COLO668 (cell line): ENCODE data around the gene MKI67.
"Not testable (repeated sequence)": the region's sequence is repeated elsewhere in the genome, so short reads cannot be mapped to it uniquely, and the experiment has no call there.

Experiments
- DNase-seq: peaks from one replicate; lab custom pipeline; 2025; ENCODE audit not compliant: unreplicated experiment; lab: John Stamatoyannopoulos, UW

MKI67 gene, protein sequence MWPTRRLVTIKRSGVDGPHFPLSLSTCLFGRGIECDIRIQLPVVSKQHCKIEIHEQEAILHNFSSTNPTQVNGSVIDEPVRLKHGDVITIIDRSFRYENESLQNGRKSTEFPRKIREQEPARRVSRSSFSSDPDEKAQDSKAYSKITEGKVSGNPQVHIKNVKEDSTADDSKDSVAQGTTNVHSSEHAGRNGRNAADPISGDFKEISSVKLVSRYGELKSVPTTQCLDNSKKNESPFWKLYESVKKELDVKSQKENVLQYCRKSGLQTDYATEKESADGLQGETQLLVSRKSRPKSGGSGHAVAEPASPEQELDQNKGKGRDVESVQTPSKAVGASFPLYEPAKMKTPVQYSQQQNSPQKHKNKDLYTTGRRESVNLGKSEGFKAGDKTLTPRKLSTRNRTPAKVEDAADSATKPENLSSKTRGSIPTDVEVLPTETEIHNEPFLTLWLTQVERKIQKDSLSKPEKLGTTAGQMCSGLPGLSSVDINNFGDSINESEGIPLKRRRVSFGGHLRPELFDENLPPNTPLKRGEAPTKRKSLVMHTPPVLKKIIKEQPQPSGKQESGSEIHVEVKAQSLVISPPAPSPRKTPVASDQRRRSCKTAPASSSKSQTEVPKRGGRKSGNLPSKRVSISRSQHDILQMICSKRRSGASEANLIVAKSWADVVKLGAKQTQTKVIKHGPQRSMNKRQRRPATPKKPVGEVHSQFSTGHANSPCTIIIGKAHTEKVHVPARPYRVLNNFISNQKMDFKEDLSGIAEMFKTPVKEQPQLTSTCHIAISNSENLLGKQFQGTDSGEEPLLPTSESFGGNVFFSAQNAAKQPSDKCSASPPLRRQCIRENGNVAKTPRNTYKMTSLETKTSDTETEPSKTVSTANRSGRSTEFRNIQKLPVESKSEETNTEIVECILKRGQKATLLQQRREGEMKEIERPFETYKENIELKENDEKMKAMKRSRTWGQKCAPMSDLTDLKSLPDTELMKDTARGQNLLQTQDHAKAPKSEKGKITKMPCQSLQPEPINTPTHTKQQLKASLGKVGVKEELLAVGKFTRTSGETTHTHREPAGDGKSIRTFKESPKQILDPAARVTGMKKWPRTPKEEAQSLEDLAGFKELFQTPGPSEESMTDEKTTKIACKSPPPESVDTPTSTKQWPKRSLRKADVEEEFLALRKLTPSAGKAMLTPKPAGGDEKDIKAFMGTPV (N-terminal part only)

DNA sequence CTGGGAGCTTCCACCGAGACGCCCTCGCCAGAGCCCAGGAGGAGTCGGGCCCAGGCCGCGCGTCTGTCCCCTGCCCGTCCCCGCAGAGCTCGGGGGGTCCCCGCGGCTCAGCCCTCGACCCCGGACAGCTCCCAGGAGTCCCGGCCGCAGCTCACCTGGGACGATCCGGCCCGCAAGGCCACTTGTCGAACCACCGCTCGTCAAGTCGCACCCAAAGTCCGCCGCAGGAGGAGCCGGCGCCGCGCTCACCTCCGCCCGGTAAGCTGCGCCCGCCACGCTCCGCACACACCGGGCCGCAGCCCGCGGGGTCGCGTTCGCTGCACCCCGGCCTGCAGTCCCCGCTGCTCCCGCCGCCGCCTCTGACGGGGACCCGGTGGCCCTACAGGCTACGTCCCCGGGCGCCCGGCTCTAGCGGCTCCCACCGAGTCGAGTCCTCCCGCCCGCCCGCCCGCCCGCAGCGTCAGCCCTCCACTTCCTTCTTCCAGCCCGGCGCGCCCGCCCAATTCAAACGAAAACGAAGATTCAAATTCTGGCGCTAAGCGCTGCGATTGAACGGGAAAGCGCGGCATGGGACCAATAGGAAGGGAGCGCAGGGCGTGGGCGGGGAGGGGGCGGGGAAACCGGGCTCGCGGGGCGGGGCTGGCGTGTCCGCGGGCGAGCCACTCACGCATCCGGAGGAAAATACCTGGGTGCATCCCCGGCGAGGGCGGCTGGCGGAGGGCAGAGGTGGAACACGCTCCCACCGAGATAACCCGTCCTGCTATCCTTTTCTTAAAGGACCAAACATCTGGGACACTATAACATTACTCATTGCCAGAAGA is at the start of gene MKI67:
Gene MKI67, minus strand, starts transcription at position 480 of the 821 bp plus-strand sequence. CDS start 756 bp downstream, outside the sequence.
- peak; percentile 88 for DNase-seq

DNA sequence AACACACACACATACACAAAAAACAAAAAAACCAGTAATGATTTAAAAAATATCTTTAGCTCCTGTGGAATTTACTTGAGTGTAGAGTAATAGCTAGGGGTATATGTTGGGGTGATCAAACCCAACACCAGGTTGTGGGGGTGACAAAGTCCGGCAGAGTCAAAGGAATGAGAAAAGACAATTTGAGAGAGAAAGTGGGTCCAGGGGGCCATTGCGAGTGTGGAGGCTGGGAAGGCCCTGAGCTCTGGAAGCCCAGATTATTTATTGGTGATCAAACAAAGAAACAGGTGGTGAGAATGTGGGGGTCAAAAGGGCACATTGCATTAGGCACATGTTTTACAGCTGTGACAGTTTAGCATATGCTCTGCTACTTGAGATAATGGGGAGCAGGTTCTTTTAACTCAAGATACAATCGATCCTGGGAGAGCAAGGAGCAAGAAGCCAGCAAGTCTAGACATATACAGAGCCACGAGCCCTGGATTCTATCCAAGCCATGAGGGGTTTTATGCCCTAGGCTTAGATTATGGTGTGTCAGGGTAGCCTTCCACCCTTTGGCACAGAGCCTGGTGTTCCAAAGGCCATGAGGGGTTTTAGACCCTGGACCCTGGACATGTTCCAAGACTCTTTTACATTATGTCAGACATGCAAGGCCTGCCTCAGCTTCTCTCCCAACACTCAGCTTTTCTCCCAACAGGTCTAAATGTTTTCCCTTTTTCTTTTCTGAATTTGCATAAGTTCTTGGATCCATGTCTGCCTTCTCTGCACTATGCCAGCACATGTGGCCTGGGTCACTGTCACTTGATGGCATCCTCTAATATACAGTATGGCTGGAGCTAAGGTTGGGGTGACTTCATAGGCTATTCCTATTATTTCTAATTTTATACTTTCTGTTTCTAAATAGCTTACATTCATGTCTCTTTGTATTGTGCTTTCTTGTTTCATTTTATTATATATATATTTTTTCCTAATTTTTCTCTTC is 48.6 kb upstream of the MKI67 start:
- no peak for DNase-seq

DNA sequence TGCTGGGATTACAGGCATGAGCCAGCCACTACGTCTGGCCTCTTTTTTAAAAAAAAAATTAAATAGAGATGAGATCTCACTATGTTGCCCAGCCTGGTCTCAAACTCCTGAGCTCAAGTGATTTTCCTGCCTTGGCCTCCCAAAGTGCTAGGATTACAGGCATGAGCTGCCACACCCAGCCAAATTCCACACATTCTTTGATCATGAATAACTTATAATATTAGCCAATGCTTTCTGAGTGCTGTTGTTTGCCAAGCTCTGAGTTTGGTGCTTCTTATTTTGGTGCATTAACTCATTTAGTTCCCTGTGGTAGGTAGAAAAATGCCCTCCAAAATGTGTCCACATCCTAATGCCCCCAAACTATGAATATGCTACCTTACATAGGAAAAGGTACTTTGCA is 47.2 kb upstream of the MKI67 start:
- no peak for DNase-seq

DNA sequence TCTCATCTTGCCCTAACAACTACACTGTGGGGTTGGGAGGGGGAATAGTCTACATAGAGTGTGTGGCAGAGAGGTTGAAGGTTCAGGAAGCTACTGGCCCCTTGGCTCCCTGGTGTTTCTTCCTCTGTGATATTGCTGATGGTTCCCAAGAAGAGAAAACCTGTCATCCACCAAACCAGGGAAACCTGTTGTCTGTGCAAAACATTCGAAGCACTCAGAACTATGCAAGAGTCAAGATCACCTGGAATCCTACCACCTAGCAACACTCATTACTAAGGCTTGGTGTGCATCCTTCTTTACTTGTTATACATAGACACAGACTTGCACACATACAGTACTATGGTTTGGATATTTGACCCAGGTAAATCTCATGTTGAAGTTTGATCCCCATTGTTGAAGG is 46.5 kb upstream of the MKI67 start:
- no peak for DNase-seq

DNA sequence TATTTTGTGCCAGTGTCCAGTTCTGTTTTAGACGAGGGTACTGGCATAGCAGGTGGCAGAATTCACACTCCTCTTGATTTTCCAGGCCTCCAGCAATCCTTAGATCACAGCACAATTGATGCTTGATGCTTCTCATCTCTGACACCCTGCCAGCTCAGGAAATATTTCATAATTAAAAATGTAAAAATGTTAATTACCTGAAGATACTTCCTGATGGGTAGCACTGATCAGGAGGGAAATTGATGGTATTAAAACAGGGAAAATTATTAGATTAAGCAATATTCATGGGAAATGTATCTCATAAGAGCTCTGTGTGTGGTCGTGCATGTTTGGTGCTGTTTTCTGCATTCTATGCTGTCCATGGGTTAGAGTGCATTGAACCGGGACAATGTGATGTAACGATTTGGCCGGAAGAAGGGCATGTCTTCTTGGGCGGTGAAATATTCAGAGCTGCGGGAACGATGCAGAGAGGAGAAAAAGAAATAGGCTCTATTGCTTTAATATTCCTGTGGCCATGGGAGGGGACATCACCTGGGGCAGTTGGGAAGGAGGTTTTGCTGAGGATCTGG is 43.7 kb upstream of the MKI67 start:
- no peak for DNase-seq

DNA sequence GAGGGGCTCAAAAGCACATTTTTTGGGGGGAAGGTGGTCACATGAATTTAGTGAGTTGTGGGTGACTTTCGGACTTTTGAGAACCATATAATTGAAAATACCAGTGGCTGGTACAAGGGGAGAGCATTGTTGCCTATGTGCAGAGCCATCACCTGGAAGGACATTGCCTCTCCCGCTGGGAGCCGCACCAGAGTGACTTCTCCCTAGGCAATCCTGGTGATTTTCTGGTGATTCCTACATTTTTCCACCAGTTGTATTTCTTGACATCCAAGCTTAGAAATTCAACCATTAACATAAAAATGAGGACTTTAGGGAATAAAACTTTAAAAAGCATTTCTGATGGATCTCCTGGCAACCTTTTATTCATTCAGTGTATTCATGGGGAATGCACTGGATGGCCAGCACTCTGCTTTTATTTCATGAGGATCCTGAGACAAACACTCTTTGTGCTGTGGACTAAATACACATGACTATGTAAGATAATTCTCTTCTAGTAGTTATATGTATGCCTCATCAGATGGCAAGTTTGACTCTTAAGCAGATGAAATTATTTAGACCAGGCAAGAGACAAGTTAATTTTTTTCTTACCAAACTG is 41.8 kb upstream of the MKI67 start:
- no peak for DNase-seq

DNA sequence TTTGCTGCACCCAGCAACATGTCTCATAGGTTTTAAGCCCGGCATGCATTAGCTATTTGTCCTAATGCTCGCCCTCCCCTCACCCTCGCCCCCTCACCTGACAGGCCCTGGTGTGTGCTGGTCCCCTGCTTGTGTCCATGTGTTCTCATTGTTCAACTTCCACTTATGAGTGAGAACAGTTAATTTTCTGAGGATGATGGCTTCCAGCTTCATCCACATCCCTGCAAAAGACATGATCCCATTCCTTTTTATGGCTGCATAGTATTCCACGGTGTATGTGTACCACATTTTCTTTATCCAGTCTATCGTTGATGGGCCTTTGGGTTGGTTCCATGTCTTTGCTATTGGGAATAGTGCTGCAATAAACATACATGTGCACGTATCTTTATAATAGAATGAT is 40.9 kb upstream of the MKI67 start:
- DNase-seq: not testable (repeated sequence)

DNA sequence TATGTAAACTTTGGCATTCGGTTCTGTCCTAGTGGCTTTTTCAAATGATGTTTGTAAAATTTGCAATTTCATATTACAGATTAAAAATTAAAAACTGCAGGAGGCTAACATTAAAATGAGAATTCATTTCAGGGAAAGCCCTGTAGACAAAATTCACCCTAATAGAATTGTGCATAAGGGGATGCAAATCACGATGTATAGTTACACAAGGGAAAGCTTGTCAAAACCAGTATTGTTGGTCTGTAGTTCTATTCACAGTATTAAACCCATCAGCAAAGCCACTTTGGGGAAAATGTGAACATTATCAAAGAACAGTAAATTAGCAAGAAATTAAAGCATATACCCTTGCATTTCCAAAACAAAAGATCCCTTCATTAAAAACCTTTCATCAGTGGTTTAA is 39.9 kb upstream of the MKI67 start:
- DNase-seq: no peak

DNA sequence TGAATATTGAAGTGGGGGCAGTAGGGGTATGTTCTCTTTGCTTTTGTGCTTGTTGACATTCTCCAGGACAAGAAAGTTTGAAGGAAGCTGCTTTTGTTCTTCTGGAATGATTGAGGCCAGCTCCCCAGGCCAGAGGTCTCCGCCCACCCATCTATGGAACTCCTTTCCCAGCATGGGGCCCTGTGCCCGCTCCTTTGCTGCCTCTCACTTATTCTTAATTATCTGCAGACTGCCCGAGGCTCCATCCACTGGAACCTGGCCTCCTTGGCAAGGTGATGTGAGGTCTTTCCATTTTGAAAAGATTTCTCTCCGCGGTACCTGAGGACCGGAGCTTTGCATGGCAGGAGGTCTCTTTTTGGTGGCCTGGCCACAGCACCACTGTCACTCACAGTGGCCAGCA is 39.3 kb upstream of the MKI67 start:
- DNase-seq: no peak

DNA sequence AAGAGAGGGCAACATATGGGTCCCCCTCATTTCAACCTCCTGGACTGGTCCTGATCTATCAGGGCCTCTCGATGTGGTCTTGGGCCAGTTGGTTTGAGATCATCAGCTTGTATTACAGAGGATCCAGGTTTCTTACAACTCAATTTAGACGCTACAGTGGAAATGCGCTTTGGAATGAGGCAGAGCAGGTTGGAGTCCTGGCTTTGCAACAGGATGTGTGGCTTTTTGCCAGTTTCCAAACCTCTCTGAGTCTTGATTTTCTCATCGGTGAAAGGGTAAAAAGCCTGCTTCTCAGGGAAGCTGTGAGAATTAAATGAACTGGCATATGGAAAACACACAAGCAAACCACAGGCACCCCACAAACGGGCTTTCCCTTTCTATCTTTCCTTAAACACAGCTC is 37.5 kb upstream of the MKI67 start:
- no peak for DNase-seq

DNA sequence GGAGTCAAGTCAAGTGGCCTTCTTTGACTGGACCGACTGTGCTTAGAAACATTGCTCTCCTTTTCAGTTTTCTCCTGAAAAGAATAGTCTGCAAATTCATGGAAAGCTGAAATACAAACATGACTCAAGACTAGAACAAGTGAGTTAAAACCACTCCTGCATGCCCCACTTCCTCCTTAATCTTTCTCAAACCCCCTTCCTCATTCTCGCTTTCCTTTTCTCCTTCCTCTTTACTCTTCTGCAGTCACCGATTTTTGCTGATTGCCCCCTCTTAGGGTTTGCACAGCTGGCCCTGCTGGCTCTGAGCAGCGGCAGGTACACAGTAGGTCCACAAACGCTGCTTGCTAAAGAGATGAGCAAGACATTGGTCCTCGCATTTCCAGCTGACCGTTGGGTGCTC is 34.8 kb upstream of the MKI67 start:
- DNase-seq: no peak

DNA sequence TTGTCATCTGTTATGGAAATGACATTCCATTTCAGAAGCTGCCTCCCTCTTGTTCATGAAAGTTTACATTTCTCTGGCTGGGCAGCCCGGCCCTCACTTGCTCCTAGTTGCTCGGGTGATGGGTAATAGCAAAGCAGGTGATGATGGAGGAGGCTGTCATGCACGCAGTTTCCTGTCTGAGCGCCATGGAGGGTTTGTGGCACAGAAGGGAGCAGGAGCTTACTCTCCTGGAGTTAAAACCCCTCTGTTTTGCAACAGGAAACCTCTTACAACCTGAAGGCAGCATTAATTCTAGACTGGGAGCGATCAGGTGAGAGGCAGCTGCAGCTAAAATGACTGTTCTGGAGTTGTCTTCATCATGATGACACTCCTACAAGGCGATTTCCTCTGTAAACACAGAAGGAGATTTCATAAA is 34.1 kb upstream of the MKI67 start:
- no peak for DNase-seq

DNA sequence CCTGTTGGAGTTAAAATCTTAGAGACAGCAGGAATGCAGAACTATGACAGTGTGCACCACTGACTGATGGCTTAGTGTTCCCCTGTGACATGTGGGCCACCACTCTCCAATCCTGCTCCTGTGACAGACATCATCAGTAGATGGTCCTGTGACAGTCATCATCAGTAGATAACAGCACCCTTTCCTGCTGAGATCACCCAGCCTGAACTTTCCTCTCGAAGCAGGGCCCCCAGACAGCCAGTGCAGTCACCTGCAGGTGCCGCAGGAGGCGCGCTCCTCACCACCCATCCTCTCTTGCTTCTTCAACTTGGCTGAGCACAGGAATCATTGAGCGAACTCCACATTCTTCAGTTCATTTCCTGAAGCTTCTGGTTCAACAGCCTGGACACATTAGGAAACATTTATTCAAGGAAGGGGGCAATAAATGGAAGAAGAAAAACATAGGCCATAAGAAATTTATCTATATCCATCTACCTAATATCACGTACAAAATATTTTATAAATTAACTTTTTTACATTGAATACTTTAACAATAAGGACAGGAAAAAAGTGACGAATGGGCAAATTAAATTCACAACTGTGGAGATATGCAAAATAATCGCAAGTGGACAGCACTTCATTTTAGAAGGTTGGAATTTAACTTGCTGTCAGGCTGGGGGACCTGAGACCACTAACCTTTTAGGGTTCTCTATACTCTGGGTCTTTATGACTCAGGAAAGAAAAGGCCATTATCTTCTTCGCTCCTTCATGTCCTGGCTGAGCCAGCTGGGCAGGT is 32.0 kb upstream of the MKI67 start:
- DNase-seq: no peak

DNA sequence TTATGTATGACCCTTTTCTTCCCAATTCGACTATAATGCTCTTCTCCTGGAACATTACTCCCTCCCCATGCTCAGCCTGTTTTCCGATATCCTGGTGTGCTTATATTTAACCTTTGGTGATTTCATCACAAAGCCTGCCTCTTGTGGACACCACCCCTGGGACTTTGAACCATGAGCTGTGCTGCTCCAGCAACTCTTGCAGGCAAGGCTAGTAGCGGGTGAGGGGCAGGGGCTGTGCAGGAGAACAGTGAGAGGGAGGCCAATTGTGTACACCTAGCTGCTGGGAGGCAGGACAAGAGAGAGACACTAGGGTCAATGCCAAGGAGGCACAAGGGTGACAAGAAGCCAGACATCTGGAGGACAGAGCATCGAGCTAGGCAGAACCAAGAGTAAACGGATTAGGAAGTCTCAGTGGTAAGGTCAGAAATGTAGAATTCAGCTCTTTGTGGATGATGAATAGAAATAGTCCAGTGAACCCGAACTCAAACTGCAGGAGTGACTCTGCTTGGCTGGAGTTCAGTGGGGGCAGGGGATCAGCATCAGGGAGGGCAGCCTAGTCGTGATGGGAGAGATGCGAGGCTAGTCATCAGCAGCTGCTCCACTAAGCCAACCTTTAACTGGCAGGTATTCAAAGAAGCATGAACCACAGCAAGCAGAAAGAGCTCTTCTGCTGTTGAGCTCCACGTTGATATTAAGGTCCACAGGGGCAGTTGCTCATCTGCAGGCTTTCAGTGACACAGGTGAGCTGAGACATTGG is 31.0 kb upstream of the MKI67 start:
- DNase-seq: no peak

DNA sequence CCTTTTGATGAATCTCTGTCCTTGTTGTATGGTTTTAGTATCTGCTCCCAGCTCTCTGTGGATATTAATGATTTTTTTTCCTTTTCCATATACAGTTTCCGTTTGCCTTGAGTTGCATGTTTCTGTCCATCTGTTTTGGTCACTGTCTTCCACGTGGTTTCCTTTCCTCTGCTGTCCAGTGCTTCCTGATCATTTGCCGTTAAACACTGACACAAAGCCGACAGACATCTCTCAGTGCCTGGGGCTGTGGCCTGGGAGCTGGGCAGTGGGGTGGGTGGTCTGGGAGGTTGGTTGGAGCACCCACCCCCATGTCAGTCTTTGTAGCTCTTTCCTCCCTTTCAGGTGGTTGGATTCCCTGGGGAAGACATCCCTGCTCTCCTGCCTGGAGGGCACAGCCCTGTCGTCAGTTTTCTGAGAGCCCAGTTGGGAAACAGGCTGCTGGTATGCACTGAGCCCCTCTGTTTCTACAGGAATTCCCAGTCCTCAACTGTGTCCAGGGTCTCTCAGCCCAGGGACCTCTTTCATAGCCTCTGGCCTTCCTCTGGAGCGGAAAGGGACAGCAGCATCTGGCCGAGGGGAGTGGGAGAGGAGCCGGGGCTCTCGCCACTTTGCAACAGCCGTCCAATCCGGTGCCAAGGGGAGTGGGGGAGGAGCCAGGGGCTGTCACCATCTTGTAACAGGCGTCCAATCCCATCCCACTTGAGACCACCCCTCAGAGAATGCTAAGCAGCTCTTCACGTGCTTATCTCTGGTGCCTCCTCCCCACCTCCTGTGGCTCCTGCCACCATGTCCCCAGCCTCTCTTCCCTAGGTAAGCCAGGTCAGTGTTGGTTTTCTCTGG is 26.7 kb upstream of the MKI67 start:
- DNase-seq: no peak

DNA sequence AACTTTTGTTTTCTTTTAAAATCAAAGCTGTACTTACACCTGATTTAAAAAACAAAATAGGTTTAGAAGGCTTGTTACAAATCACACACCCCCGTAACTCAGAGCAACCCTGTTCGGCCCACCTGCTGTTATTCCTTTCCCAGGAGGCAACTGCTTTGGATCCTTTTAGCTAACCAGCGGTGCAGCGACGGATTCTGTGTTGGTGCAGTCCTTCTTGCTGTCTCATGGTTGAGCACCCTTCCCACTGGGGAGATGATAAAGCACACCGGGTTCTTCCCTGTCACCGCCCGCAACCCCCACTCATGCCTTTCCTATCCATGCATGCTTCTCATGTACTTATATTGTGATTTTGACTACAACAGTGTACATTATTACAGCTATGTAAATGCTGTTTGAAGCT is 24.8 kb upstream of the MKI67 start:
- no peak for DNase-seq
